GM21717 (cell line): ENCODE measurements around the gene ARHGAP24.
"Not testable (repeated sequence)": the region's sequence is repeated elsewhere in the genome, so short reads cannot be mapped to it uniquely, and the experiment has no call there.

Experiments
- ATAC-seq: cut with Tn5 transposase; IDR thresholded peaks from one replicate; pipeline ENCODE4 v1.9.1; 2021; ENCODE audit warnings: mild to moderate bottlenecking, moderate library complexity; ENCODE audit not compliant: unreplicated experiment

Gene ARHGAP24

DNA sequence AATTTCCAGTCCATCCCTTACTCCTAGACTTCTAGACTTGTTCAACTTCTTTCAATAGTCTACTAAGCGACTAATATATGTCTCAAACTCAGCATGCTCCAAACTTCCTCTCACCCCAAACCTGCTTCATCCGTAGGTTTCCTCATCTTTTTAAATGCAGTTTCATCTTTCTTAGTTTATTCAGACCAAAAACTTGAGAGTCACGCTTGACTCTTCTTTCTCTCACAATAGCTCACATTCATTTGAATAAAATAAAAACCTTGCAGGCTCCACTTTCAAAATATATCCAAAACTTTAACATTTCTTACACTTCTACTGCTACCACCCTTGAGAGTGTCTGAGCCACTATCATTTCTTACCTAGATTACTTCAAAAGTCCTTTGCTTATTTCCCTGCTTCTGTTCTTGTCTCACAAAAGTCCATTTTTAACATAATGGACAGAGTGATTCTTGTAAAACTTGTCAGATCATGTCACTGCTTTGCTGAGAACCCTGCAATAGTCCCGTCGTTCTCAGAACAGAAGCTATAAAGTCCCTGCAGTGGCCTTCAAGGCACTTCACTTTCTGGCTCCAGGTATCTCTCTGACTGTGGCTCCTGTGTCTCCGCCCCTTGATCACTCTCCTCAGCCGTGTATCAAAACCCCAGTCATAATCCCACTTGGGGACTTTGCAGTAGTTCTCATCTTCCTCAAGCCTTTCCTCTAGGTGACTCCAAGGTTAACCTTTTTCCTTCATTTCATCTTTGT, 167.6 kb downstream of the ARHGAP24 start:
- peak; percentile 80 for ATAC-seq

DNA sequence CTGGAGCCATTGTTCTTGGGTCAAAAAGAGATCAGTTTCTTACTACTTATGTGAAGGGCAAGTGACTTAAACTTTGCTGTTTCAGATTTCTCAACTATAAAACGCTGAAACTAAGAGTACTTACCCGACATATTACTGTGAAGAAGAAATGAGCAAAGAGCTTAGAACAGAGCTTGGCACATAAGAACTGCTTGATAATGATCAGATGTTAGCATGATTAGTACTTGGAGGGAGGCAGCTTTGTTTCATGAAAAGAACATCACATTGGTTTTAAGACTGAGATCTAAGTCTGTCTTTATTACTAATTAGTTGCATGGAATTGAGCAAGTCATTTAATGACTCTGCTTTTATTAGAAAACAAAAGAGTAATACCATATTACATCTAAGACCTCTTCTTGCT, 169.1 kb downstream of the ARHGAP24 start:
- ATAC-seq = no peak

DNA sequence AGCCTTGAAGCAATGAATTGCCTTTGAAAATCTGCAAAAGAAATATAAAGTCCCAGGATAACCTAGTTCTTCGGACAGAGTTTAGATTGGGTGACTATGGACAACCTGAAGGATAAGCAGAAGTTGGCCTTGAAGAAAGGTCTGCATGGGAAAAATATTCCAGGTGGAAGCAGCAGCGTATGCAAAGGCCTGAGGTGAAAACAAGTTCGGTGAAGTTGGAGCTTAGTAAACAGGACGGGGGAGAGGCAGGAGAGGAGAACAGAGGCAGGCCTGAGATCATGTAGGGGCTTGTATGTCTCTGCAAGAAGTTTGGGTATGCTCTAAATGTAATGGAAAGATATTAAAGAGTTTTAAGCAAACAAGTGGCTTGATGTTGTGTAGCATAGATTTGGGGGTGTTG, 176.0 kb downstream of the ARHGAP24 start:
- no peak for ATAC-seq

DNA sequence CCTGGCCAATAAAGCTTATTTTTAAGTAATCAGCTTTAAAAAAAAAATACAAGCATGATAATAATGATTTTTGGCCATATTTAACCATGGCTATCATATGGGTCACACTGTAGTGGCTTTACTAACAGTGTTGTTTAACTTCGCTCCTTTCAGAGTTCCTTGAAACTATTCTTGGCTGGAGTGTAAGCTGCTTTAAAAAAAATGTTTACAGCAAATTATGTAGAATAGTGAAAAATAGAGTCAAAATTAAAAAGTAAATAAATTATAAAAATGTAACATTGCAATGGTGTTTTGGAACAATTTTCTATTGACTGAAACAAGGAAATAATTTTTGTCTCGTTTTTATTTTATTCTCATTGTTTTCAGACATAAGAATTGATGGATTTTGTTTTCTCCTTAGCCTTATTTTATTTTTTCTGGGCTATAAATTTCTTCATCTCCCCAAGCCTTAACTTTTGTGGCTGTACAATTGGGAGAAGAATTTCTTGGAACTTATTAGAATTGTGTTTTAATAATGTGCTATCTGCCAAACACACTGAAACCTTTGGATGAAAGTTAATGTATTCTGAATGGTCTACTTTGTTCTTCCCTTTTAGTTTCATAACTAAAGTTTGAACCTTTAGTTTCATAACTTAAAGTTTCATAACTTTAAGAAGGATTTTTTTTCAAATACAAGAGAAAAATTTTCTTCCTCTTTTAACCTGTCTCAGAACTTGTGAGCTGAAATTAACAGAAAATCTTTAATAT, 182.0 kb downstream of the ARHGAP24 start:
- ATAC-seq = no peak

DNA sequence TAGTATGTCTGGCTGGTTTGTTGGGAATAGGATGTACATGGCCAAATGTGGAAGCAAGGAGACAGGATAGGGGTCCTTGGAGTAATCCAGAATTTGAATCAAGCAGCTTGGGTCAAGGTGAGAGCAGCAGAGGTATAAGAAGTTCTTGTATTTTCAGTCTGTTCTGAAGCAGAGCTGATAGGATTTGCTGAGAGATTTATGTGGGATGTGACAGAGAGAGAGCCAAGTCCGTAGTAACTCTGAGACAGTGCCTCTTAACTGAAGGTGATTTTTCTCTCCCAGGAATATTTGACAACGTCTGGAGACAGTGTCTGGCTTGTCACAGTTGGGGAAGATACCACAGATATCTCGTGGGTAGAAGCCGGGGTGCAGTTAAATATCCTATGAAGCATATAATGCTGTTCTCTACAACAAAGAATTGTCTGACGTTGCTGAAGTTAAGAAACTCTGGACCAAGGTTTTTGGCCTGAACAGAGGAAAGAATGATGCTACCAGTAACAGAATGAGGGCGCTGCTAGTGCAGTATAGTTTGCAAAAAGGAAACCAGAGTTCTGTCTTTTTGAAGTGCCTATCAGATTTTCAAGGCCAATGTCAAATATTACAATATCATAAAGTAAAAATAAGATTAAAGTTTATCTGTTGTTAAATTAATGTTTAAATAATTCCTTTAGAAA, 184.0 kb downstream of the ARHGAP24 start:
- ATAC-seq = no peak

DNA sequence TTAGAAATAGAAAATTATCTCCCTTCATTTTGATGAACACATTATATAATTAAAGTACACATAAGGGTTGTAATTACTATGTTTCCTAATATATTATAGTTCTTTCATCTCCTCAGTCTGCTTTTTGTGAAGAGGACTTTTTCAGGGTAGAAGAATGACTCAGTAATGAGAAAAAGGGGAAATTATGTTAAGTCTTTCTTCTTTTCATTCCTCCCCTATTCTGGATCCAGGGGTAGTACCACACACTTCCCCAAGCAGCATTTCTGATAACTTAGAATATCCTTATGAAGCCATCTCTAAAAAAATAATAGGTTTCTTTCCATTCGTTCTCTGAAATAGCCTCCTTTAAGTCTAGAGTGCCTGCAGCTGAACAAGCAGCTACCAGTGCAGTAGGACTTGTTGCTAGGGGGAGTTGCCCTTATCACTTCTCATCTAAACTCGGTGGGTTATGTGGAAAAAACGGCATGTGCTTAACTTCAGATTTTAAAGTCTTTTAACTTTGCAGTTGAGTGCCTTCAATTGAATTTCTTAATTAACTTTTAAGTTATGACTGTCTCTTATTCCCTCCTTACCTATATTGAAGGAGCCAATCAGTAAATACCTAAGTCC, 184.8 kb downstream of the ARHGAP24 start:
- peak; percentile 43 for ATAC-seq

DNA sequence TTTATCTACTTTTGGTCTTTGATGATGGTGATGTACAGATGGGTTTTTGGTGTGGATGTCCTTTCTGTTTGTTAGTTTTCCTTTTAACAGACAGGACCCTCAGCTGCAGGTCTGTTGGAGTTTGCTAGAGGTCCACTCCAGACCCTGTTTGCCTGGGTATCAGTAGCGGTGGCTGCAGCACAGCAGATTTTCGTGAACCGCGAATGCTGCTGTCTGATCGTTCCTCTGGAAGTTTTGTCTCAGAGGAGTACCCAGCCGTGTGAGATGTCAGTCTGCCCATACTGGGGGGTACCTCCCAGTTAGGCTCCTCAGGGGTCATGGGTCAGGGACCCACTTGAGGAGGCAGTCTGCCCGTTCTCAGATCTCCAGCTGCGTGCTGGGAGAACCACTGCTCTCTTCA, 191.7 kb downstream of the ARHGAP24 start:
- ATAC-seq = not testable (repeated sequence)

DNA sequence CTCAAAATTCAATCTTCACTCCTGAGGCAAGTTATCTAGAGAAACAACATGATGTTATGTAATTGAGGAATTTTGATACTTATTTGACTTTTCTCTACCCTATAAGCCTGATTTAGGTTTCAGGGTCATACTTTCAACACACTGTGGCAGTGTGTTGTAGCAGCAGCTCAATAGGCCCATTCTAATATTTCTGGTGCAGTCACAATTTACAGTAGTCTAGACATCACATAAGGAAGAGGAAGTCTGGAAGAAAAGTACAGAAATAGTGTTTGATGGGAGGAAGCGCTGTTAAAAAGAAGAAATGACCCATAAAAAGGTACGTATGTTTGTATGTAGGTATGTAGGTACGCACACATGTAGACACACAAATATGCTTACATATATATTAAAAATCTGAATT, 194.3 kb downstream of the ARHGAP24 start:
- ATAC-seq = no peak

DNA sequence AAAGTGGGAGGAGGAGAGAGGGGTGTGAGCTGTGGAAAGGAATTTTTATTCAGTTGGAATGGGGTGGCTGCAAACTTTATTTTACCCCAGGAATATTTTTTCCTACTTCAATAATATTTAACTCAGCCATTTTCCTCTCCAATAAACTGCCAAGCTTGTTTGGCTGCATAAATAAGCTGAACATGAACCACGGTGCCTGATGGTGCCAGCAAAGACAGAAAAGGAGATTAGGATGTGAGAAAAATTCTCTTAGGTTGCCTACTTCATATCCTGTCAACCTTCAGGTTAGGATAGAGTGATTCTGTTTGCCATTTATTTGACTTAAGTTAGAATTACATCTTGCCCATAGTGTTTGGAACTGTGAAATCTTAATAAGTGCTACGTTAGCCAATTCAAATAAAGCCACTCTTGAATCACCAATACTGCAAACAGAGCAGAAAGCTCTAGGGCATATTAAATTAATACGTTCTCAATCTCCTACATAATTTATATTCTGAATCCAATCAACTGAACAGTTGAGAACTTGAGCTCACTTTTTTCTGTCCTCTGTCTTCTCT, 195.1 kb downstream of the ARHGAP24 start:
- ATAC-seq = no peak

DNA sequence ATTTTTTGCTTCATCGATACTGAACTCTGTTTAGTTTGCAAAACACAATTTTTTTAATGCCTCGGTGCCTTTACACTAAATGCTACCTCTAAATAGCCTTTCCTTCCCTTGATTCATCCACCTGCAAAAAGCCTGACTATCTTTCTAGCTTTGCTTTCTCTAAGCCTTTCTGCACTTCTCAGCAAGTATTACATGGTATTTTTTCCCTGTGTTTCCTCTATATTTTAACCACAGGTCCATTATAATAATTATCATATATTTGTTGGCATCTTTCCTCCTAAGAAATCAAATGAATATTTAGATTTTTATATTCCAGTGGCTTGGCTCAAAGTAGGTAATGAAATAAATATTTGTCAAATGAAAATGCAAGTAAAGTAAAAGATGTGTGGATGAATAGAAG, 196.2 kb downstream of the ARHGAP24 start:
- no peak for ATAC-seq

DNA sequence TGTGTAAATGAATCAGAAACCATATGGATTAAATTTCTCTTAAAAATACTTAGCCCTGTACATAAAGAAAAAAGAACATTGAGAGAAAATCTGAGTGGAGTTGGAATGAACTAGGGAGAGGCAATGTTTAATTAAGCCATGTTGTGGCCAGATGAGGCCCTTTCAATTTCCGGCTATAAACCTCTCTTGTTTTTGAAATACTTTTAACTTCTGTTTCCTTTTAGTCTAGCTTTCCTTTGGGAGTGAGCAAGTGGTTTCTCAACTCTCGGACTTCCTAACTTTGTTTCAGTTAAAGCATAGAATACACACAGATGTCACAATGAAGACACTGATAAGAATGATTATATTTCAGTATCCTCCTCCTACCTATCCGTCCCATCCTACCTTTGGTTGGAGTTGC, 197.2 kb downstream of the ARHGAP24 start:
- no peak for ATAC-seq

DNA sequence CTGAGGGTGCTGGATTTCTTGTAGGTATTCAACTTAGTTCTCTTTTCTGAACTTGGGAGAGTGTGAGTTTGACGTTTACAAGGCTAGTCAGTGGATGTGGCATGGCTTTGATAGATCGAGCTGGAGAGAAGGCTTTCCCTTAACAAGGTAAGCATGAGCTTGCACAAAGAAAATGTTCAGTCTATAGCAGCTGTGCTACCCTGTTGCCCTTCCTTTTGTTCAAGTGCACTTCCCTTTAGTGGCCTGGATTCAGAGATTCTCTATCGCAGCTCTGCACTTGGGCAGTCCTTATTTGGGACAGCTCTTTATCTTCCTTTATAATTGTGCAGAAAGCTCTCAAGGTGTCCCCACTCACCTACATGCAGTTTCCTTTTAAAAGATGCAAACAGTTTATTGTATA, 198.0 kb downstream of the ARHGAP24 start:
- ATAC-seq = no peak

DNA sequence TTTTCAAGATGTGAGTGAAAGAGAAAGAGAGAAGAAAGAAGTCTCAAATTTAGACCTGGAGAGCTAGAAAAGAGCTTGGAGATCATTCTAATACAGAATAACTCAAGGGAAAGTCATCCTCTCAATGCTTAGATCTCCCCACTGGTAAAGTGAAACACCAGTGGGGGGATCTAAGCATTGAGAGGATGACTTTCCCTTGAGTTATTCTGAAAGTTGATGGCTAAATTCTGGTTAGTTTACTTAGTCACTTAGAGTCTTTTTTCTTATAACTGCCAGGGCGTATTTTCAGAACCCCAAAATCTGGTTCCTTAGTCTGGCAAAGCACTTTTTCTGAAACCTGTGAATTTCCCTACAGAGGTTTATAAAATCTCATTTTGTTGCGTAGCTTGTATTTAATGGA, 198.6 kb downstream of the ARHGAP24 start:
- peak; percentile 61 for ATAC-seq

DNA sequence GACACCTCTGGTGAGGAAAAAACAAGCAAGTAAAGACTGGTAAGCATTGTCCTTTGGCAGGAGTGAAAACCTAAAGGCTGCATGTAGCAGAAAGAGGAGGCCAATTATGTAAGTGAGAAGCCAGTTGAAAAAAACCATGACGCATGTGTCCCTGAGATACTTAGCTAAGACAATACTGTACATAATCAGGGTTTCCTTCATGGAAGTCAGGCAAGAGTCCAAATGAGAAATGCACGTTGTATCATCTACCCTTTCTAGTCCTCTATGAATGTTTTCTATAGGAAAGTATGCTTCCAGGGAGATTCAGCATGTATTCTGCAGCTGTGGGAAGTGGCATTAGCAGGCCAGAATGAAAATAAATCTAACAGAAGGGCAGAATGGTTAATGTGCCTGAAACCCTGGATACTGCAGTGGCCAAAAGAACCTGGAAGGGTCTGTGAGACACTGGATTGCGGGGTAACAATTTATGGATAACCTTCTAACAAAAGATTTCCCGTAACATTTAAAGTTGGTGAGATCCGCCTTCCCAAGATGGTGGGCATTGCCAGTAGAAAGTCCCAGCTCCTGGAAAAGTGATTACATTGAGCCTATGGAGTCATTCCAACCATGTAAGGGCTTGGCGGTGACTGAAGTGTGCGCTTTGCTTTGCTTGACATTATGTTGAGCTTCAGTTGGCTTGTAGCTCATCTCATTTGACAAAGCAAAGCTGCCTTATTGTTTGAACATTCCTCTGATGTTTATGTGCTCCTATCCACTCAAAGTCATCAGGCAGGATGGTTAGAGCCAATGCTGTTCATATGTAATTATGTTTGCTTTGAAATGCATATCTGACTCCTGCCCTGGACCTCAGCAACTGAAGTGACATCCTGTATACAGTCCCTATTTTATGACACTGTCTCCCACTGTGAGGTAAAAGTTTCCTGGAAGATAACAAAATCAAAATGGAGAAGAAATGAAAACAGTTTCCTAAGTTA, 200.4 kb downstream of the ARHGAP24 start:
- no peak for ATAC-seq

DNA sequence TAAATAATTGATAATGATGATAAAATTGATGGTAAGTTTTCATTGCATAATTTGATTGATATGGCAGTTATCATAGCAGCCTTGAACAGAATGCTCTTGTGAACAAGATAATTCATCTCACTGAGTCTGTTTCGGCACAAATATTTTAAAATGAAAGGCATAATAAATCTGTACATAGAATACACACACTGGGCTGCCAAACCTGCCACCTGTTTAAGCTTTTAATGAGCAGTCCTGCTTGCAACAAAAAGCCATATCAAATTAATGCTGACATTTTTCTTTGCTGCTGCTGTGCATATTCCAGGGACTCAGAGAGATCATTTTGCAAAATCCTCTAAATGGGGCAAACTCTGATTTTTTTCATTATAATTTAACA, 201.1 kb downstream of the ARHGAP24 start:
- ATAC-seq = no peak

DNA sequence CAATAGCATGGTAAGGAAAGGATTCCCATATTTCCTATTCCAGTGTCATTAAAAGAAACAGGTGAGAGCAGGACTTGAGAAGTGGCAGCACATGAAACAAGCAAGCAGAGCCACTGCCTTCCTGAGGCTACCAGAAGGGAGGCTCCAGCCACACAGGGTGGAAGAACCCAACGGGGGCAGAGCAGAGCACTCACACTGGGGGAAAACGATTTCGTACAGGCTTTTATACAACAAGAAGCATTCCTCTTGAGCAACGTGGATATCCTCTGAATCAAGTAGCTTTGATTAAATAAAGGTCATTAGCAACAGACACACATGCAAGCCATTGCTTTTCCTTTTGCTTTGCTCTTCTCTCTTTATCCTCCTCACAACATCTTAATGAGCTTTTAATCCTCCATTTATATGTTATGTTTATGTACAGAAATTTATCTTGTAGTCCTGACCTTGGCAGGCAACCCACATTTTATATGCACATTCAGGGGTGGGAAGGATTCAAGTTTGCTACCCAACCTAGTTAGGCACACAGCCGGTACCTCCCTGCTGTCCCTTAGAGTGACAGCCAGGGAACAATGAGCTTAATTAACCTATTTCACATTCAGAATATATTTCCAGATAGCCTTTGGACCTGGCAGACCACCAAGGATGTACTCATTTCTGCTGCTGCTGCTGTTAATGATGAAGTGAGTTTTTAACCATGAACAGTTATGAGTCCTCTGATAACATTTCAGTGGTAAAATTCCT, 202.1 kb downstream of the ARHGAP24 start:
- ATAC-seq = no peak

DNA sequence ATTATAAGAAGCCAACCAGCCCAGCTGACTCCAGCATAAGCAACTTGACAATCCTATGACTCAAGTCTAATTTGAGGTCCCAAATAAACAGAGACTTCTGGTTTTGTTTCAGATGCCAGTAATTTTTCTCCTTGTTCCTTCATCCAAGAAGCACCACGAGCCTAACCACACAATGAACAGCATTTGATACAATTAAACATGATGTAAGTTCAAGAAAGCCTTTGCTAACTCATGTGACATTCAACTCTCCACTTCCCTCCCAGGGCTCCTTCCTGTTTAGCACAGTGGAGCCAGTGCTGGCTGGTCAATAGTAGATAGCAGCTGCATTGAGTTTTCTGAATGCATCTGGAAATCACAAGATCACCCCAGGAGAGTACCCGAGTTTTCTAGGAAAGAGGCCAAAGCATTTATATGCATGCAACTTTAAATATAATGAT, 206.3 kb downstream of the ARHGAP24 start:
- no peak for ATAC-seq

DNA sequence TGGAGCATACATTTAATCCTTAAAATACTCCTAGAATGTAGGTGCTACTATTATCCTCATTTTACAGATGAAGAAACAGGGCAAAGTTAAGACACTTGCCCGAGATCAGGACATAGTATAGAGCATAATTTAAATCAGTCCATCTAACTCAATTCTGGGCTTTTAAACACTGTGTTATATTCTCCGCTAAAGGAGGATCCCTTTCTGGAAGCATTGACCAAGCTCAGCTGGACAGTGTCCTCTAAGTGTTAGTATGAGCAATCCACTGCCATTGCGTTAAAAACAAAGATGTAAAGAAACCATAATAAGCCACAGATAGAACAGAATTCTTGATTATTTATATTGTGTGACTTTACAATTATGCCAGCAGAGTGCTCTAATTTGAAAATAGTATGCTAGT, 207.0 kb downstream of the ARHGAP24 start:
- ATAC-seq = no peak

DNA sequence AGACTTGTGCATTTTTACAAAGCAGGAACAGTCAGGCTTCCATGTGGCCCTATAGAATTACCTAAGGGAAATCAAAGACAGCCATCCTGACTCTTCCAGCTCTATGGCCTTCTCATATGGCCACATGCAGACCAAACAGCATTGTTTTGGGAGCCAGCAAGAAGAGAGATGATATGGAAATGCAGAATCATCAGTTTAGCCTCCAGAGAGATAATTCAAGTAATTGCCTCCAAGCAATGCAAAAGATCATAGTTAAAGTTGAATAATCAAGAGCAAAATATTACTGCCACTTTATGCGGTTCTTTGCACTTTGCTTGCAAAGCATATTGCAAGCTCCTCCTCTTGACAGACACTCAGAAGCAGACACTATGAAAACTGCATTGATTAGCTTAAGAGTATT, 207.4 kb downstream of the ARHGAP24 start:
- ATAC-seq = no peak
